ENCODE data around the gene G6PC3.
"Not testable (repeated sequence)": the region's sequence is repeated elsewhere in the genome, so short reads cannot be mapped to it uniquely, and the experiment has no call there.

The G6PC3 gene

DNA sequence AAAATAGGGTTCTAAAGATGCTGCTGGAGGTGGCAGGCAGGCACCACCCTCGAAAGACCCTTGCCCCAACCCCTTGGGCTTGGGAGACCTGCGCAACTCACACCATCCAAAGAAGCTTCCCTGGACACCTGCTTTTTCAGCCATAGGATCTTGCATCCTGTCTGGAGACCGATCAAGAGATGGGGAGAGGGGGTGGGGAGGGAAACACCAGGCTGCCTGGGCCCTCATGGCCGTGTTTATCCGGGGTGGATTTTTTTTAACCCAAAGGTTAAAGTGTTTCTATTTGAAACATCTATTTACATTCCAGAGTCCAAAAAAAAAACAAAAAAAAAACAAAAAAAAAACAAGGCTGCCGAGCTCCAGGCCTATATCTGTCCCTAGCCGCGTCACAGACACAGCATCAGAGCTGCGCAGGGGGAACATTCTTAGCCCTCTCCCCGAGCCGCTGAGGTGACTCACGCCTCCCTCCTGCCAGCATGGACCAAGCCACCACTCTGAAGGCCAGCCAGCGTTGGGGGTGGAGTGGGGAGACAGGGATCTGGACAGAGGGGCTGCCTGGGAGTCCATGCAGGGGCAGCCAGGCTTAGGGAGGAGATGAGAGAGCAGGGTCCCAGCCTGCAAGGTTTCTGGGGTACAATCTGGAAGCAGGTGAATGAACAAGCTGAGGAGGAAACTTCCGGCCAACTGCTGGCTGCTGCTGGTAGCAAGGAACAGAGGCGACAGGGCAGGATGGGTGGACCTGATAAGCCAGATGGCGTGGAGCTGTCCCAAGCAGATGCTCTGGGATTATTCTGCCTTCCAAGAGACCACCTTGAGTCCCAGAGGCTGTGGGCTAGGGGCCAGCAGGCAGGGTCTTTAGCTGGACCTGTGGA is 38.1 kb downstream of the G6PC3 start:
- DNase-seq (ENCODE audit: low spot score), result peak; percentile 81

- no peak for DNase-seq (ENCODE audit: low spot score)
These were observed 38.7 kb downstream of the G6PC3 start for GRCh38 chr17:44109312-44109630.

DNA sequence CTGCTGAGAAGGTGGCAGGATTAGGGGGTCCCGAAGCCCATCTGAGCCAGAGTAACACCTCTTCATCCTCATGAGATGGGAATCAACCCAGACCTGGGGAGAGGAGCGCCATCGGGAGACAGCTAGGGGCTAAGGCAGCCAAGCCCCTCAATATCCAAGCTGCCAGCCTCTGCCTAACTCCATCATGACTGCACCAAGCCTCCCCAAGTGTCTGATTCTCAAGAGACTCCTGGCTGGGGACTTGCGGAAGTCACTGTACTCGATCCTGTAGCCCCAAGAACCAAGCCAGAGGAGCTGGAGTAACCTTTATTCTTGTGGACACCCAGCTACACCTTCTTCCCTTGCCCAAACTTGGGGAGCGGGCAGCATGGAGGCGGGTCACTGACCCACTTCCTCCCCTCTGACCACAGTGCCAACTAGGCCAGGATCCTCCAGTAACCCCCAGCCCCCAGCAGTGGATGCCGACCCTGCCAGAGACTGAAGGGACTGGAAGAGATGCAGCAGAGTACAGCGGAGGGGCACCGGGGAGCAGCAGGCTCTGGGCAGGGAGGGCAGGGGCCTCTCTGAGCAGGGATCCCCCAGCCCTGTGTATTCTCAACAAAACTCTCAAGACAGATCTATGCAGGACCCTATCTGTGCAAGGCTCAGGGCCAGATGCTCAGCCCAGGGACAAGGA is 39.6 kb downstream of the G6PC3 start:
- DNase-seq (ENCODE audit: low spot score), result no peak

DNA sequence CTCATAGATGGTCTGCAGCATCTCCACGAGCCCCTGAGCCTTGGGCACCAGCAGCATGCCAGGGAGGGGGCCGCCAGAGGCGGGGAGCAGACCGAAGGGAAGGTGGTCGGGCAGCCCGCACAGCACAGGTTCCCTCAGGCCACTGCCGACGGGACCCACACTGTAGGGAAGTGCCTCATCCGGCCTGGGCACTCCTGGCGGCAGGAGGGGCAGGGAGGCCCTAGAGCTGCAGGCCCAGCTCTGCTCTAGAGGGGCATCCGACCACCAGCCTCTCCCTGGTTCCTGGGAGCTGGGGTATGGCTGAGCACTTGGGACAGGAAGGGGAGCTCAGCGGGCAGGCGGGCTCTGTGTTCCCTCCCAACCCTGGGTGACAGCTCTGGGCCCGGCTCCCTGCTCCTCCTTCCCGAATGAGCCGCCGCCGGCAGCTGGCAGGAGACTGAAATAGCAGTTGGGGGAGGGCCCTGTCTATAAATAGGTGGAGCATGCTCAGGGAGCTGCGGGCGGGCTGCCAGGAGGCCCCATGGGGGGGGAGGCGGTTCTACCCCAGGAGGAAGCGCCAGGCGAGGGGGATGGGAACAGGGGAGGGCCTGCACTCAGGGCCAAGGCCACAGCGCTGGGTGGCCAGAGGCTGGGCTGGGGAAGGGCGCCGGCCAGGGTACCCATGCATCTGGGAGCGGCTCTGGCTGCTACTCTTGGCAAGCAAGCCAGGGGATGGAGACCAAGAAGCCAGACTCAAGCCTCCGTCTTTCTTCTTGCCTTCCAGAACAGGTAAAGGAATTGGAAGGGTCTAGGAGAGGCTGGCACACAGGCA is 40.5 kb downstream of the G6PC3 start:
- peak; percentile 92 for DNase-seq (ENCODE audit: low spot score)

- DNase-seq (ENCODE audit: low spot score), result no peak
These were observed 41.2 kb downstream of the G6PC3 start for GRCh38 chr17:44111777-44112176.

- no peak for DNase-seq (ENCODE audit: low spot score)
These were observed 42.0 kb downstream of the G6PC3 start for GRCh38 chr17:44112284-44113280.

- DNase-seq (ENCODE audit: low spot score), result no peak
These were observed 42.8 kb downstream of the G6PC3 start for GRCh38 chr17:44113382-44113781.

- no peak for DNase-seq (ENCODE audit: low spot score)
These were observed 43.6 kb downstream of the G6PC3 start for GRCh38 chr17:44113868-44114840.

- peak; percentile 28 for DNase-seq (ENCODE audit: low spot score)
These were observed 45.3 kb downstream of the G6PC3 start for GRCh38 chr17:44115585-44116415.

GRCh38 chr17:44117351-44117750 is 46.8 kb downstream of the G6PC3 start:
- no peak for DNase-seq (ENCODE audit: low spot score)

- DNase-seq (ENCODE audit: low spot score), result no peak
These were observed 48.0 kb downstream of the G6PC3 start for GRCh38 chr17:44118427-44119050.

DNA sequence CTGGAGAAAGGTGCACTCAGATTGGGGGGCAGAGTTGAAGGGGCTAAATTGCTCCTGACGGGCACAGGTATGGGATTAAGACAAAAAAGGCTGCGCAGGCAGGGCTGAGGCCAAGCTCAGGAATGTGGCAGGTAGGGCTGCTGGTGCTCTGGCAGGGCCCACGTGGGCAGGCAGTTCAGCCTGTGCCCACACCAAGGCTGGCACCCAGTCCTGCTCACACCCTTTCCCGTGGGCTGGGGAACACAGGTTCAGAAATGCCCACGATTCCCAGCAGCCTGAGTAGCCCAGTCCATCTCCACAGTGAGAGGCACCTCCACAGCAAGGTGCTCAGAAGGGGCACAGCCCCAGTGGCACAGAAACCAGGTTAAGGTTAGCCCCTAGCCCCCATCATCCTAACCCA is 48.5 kb downstream of the G6PC3 start:
- no peak for DNase-seq (ENCODE audit: low spot score)

DNA sequence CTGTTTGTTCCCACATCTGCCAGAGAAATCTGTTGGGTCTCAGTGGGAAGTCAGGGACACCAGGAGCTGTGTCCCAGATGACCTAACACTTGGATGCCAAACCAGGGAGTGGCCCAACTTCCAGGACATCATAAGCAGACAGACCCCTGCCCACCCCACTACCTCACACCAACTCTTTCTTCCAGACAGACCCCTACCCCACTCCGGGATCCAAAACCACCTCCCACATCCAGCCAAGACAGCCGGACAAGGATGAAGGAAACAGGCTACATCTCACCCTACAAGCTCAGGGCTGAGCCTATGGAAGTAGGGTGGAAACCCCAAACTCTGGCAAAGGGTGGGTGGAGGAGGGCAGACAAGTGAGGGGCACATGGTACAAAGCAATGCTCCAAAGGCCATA is 49.3 kb downstream of the G6PC3 start:
- DNase-seq (ENCODE audit: low spot score), result no peak

- DNase-seq (ENCODE audit: low spot score), result not testable (repeated sequence)
These were observed 49.7 kb downstream of the G6PC3 start for GRCh38 chr17:44120281-44120680.

DNA sequence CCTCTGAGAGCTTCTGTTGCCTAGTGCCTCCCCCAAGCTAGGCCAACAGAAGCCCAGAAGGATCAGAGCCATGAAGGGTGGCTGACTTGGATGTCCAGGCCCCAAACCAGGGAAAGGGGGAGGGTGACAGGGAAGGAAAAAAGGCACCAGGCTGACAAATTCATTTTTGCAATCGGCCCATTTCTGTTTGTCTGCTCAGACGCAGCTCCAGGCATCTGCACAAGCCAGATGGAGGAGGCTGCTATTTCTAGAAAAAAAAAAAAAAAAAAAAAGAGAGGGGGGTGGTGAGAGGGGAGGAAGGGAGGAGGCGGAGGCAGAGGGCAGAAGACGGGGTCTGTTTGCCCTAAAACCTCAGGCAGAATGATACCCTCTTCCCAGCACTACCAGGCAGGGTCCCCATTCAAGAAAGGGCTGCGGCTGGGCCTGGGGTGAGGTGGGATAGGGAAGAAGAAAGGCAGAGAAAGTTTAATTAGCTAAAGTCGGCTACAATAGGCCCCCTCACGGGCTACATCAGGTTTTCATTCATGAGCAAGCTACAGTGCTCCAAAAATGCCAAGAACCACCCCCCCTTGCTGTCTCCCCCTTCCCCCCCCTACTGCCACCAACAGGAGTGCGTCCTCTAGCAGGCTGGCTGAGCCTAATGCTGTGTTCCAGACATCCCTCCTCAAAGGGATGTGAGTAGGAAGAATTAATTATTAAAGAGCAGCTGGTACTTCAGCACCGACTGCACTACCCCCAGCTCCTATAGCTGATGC is 50.5 kb downstream of the G6PC3 start:
- no peak for DNase-seq (ENCODE audit: low spot score)

DNA sequence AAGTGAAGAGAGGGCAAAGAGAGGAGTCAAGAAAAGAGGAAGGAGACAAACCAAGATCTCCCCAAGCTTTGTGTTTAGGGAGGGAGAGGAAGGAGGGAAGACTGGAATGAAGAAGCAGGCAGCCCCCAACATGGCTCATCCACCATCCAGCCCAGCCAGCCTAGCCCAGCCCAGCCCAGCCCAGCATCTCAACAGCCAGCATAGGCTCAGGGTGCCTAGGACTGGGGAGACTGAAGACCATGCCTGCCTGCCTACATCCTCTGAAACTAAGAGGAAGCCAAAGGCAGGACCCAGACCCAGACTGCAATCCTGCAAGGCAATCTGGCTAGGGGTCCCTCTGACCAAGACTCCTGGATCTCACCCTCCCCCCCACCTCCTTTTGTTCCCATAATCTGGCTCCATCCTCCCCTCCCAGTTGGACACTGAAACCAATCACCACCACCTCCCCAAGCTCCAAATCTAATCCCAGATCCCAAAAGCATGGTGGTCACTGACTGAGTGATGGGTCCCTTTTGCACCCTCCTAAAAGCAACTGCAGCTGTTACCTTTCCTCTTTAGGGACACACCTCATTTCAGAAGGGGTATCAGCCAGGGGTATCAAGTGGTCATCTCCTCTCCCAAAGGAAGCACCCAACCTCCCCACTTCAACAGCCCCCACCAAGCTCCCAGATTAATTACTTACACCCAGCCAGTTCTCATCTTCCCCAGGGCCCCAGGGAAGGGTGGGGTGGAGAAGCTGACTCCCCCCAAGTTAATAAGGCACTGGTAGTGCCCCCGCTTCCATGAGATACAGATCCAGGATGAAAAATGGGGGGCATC is 51.7 kb downstream of the G6PC3 start:
- no peak for DNase-seq (ENCODE audit: low spot score)

DNA sequence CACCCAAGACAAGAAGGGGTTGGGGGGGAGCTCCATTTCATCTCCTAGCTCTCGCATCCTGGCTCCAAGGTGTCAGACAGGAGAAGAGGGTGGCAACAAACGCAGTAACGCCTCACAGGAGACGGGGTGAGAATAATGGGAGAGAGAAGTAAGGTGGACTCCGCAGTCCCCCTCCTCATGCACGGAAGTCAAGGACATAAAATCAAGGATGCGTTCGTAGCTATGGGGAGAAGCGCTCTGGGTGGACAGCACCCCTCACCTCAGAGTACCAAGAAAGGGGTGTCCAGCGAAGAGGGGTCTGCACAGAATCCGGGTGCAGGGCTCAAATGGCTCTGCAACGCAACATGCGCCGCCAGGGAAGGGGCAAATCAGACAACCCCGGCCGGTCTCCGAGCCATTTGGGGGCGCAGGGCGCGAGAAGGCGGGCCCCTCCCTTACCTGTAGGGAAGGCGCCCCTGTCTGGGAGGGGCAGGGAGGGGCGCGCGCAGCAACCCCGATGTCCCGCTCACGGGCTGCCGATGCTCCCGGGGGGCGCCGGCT is 52.4 kb downstream of the G6PC3 start:
- no peak for DNase-seq (ENCODE audit: low spot score)

Measured in kidney tubule cell (primary cell).